Neuron (in vitro differentiated cells): Measurements from ENCODE around the gene LPAR5.

Experiments
- H2AFZ ChIP-seq: one replicate; pipeline ENCODE4 v1.6.1; 2013; ENCODE audit warnings: low read depth, mild to moderate bottlenecking, inconsistent platforms, low read length, moderate library complexity
- H3K27me3 ChIP-seq: one replicate; pipeline ENCODE4 v1.6.1; 2013; ENCODE audit warnings: low read length; ENCODE audit not compliant: insufficient read depth
- H3K36me3 ChIP-seq: one replicate; pipeline ENCODE4 v1.6.1; 2013; ENCODE audit warnings: low read length; ENCODE audit not compliant: insufficient read depth
- H3K4me1 ChIP-seq: one replicate; pipeline ENCODE4 v1.6.1; 2013; ENCODE audit warnings: low read length; ENCODE audit not compliant: insufficient read depth
- H3K4me3 ChIP-seq: 2 replicates; pipeline ENCODE4 v1.5.1; 2013; ENCODE audit warnings: mild to moderate bottlenecking, low read length, moderate library complexity
- H3K9me3 ChIP-seq: one replicate; pipeline ENCODE4 v1.6.1; 2013; ENCODE audit warnings: low read length

Gene LPAR5

GRCh38 chr12:6647083-6647604, 11.4 kb upstream of the LPAR5 start, which contains the start of gene ACRBP:
Gene ACRBP, minus strand, starts transcription at chr12:6647432. Its CDS starts 66 bp downstream, at chr12:6647366.
- Histone ChIP-seq H3K36me3 (peaks cover 43% of the 10 kb centered on the region), H3K4me3 (no peak within 1 kb of the TSS), H3K9me3 (peaks cover 23% of the 10 kb centered on the region), H3K4me1 (no peaks in the 10 kb centered on the region), H2AFZ (no peak within 1 kb of the TSS), H3K27me3 (no peaks in the 10 kb centered on the region)

- H3K4me3 ChIP-seq: no peak overlapping the region
These were observed 10.7 kb upstream of the LPAR5 start for GRCh38 chr12:6646276-6647082.

GRCh38 chr12:6644903-6645302, 9.1 kb upstream of the LPAR5 start:
- Histone ChIP-seq H3K9me3 (peaks cover 23% of the 10 kb centered on the region), H2AFZ (no peak overlapping the region), H3K4me1 (no peaks in the 10 kb centered on the region), H3K27me3 (no peaks in the 10 kb centered on the region), H3K4me3 (no peak overlapping the region), H3K36me3 (peaks cover 22% of the 10 kb centered on the region)

More at GRCh38 chr12:6646276-6647082, 10.7 kb upstream of the LPAR5 start:
- Histone ChIP-seq H3K36me3 (peaks cover 38% of the 10 kb centered on the region), H3K9me3 (peaks cover 23% of the 10 kb centered on the region), H3K27me3 (no peaks in the 10 kb centered on the region), H3K4me1 (no peaks in the 10 kb centered on the region), H2AFZ (no peak overlapping the region)

GRCh38 chr12:6644257-6644596, 8.5 kb upstream of the LPAR5 start:
- no peak overlapping the region for H3K4me3 ChIP-seq
- peaks cover 23% of the 10 kb centered on the region for H3K9me3 ChIP-seq
- H3K36me3 ChIP-seq: peaks cover 21% of the 10 kb centered on the region
- no peaks in the 10 kb centered on the region for H3K27me3 ChIP-seq
- H3K4me1 ChIP-seq: no peaks in the 10 kb centered on the region
- H2AFZ ChIP-seq: no peak overlapping the region

- H3K9me3 ChIP-seq: peaks cover 23% of the 10 kb centered on the region
- no peaks in the 10 kb centered on the region for H3K4me1 ChIP-seq
- H3K4me3 ChIP-seq: no peak overlapping the region
- no peak overlapping the region for H2AFZ ChIP-seq
- H3K36me3 ChIP-seq: peaks cover 20% of the 10 kb centered on the region
- no peaks in the 10 kb centered on the region for H3K27me3 ChIP-seq
These were observed 8.0 kb upstream of the LPAR5 start for GRCh38 chr12:6643569-6644256.

GRCh38 chr12:6641131-6641530, 5.4 kb upstream of the LPAR5 start:
- Histone ChIP-seq H3K27me3 (no peaks in the 10 kb centered on the region), H3K36me3 (peaks cover under 1% of the 10 kb centered on the region), H3K9me3 (peaks cover 12% of the 10 kb centered on the region), H3K4me1 (no peaks in the 10 kb centered on the region), H2AFZ (no peak overlapping the region), H3K4me3 (no peak overlapping the region)

GRCh38 chr12:6640497-6640896, 4.7 kb upstream of the LPAR5 start:
- Histone ChIP-seq H3K36me3 (no peaks in the 10 kb centered on the region), H3K9me3 (peaks cover 11% of the 10 kb centered on the region)

GRCh38 chr12:6639151-6639801, 3.5 kb upstream of the LPAR5 start:
- Histone ChIP-seq H3K4me1 (no peaks in the 10 kb centered on the region), H2AFZ (no peak overlapping the region), H3K9me3 (peaks cover 10% of the 10 kb centered on the region), H3K36me3 (no peaks in the 10 kb centered on the region), H3K4me3 (no peak overlapping the region), H3K27me3 (no peaks in the 10 kb centered on the region)

More at GRCh38 chr12:6640497-6640896, 4.7 kb upstream of the LPAR5 start:
- Histone ChIP-seq H3K4me1 (no peaks in the 10 kb centered on the region), H2AFZ (no peak overlapping the region), H3K4me3 (no peak overlapping the region), H3K27me3 (no peaks in the 10 kb centered on the region)

- no peaks in the 10 kb centered on the region for H3K4me1 ChIP-seq
- H3K27me3 ChIP-seq: no peaks in the 10 kb centered on the region
- peaks cover under 1% of the 10 kb centered on the region for H3K9me3 ChIP-seq
- H3K4me3 ChIP-seq: no peak overlapping the region
- no peaks in the 10 kb centered on the region for H3K36me3 ChIP-seq
- no peak overlapping the region for H2AFZ ChIP-seq
These were observed 2.5 kb upstream of the LPAR5 start for GRCh38 chr12:6638305-6638704.

DNA sequence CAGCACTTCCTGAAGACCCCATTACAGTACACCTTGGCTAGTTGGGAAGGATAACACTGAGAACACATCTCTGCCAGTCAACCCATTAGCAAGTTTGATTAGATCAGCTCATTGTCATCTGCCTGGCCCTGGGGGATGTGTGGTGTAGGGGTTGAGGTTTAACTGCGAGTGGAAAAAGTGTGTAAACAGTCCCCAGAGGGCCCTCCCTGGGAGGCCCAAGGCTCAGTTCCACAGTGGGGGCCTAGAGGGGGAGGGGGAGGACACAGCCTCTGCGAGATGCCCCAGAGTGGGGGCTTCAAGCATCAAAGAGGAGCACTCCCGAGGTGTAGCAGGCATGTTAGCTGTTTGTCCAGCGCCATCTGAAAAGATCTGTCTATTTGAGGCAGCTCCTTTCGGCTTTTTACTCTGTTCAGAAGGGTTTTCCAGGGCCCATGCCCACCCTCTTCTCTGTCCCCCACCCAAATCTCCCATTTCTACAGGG, 344 bp downstream of the LPAR5 start:
- Histone ChIP-seq H3K4me1 (peaks cover 10% of the 10 kb centered on the region), H3K9me3 (no peaks in the 10 kb centered on the region), H3K36me3 (no peaks in the 10 kb centered on the region), H3K4me3 (no peak overlapping the region), H2AFZ (no peak overlapping the region), H3K27me3 (no peaks in the 10 kb centered on the region)

DNA sequence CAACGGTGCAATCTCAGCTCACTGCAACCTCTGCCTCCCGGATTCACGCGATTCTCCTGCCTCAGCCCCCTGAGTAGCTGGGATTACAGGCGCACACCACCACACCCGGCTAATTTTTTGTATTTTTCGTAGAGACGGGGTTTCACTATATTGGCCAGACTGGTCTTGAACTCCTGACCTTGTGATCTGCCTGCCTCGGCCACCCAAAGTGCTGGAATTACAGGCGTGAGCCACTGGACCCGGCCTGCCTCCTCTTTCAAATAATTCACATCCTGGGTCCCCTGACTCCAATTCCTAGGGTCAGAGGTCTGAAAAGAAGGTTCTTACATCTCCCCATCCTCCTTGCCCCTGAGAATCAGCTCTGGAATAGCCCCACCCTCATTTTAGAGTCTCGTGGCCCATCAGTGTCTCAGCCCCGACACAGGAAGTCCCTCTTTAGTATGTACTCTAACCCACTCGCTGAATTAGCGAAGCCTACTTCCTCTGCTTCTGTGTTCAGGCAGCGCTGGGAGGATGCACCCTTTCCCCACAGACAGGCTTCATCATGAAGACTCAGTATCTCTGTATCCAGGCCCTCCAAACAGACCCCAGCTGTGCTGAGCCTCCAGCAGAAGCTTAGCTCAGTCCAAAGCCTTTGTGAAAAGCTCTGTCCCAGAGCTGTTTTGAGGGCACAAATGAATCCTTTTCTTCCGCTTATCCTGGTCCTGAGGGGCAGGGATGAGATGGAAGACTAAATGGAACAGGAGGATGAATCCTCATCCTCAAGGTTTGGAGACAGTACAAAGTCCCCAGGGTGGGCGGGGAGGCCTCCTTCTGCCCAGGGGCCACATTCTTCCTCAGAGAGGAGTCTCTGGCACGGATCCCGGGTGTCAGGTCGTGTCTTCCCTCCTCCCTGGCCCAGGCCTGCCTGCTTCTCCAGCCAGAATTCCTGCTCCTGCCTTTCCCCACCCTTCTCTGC, 3.5 kb downstream of the LPAR5 start:
- peaks cover 10% of the 10 kb centered on the region for H3K4me1 ChIP-seq
- H3K36me3 ChIP-seq: no peaks in the 10 kb centered on the region
- no peaks in the 10 kb centered on the region for H3K27me3 ChIP-seq
- no peak overlapping the region for H3K4me3 ChIP-seq
- no peak overlapping the region for H2AFZ ChIP-seq
- no peaks in the 10 kb centered on the region for H3K9me3 ChIP-seq

GRCh38 chr12:6631549-6631961, 4.2 kb downstream of the LPAR5 start:
- no peaks in the 10 kb centered on the region for H3K36me3 ChIP-seq
- no peak overlapping the region for H3K4me3 ChIP-seq
- no peaks in the 10 kb centered on the region for H3K27me3 ChIP-seq
- no peaks in the 10 kb centered on the region for H3K9me3 ChIP-seq
- H3K4me1 ChIP-seq: peaks cover 10% of the 10 kb centered on the region
- H2AFZ ChIP-seq: no peak overlapping the region
